ENCODE data around the gene TMEM132C. TPM values are rescaled to one million over a fixed set of nuclear protein-coding genes. Genes with fewer than 3 reads are reported as not detected.

TMEM132C gene
- polyA plus RNA-seq, 2 of the 4 experiments (the other 2 are of a cell fraction), result not detected

DNA sequence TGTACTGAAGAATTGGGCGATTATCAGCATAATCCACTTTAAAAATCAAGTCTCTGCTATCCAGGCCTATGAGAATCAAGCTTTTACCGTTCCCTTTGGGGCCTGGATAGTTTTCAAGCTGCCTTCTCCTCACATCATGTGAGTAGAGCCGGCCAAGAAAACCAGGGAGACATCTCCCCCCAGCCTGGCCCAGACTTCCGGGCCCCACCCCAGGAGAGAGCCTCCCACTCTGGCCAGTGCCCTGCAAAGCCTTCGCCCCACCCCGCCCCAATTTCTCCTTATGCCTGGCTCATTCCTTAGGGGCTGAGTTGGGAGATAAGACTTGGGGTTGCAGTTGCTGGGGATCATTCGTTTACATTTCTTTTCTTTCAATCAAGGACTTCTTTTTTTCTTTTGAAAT is 1.4 kb upstream of the TMEM132C start:
- no peak overlapping the region for H3K4me3 ChIP-seq
- H3K9me3 ChIP-seq, result no peaks in the 10 kb centered on the region
- DNase-seq (ENCODE audit: low read depth in 1 of 2, low spot score in 1 of 2) (no peak), ATAC-seq (no peak), FAIRE-seq (no peak)
- POLR2A ChIA-PET, result no interaction called here
- 4% methylated on average over 7 of the region's 7 CpGs for WGBS (ENCODE audit: missing lambda C conversion rate)
- CTCF ChIA-PET, result no interaction called here
- TF ChIP-seq CEBPB (IDR thresholded peaks at IDR 0.05) (no peak), CHD4 (IDR thresholded peaks at IDR 0.05; ENCODE audit: borderline replicate concordance) (no peak), HDAC2 (IDR thresholded peaks at IDR 0.05) (no peak), RNF2 (IDR thresholded peaks at IDR 0.05; ENCODE audit: borderline replicate concordance, low read depth) (no peak), EHMT2 (IDR thresholded peaks at IDR 0.05; ENCODE audit: low read depth) (no peak), FOSB (CRISPR knock-in tag; IDR thresholded peaks at IDR 0.05) (no peak), EP300 (IDR thresholded peaks at IDR 0.05) (no peak), HMGXB4 (CRISPR knock-in tag; IDR thresholded peaks at IDR 0.05; ENCODE audit: borderline replicate concordance) (no peak), NR3C1 (IDR thresholded peaks at IDR 0.05) (no peak), TP53 (CRISPR knock-in tag; IDR thresholded peaks at IDR 0.05) (no peak), SMC3 (IDR thresholded peaks at IDR 0.05) (no peak), SREBF2 (IDR thresholded peaks at IDR 0.05) (no peak), CBX8 (IDR thresholded peaks at IDR 0.05) (no peak), ZSCAN20 (CRISPR knock-in tag; IDR thresholded peaks at IDR 0.05) (no peak), MAFK (IDR thresholded peaks at IDR 0.05; ENCODE audit: partially characterized antibody) (no peak)
- TF ChIP-seq, protein P1, sequence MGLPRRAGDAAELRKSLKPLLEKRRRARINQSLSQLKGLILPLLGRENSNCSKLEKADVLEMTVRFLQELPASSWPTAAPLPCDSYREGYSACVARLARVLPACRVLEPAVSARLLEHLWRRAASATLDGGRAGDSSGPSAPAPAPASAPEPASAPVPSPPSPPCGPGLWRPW (IDR thresholded peaks at IDR 0.05), result no peak
- no peaks in the 10 kb centered on the region for H3K4me1 ChIP-seq
- H3K4me2 ChIP-seq, result no peak overlapping the region
- no peak overlapping the region for H3K27ac ChIP-seq

DNA sequence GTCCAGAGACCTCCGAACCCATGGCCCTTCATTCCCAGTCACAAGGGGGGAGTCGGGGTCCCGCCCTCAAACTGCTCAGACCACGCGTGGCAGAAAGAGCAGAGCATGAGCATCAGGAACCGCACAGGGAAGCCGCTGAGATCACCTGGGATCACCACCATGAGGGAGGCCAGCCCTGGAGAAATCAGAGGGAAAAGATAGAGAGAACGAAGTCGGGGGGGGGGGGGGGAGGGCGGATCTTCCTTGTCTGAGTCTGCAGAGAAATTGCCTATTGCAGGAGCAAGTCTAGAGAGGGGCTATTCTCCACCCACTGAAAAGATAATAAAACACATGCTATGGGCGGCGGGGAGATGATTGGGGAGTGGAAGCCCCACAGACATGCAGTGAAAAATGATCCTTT is 884 bp upstream of the TMEM132C start:
- DNase-seq (ENCODE audit: low read depth in 1 of 2, low spot score in 1 of 2) (no peak), FAIRE-seq (no peak), ATAC-seq (no peak)
- no peak for TF ChIP-seq ZSCAN20 (CRISPR knock-in tag; IDR thresholded peaks at IDR 0.05)
- no peak for TF ChIP-seq MAFK (IDR thresholded peaks at IDR 0.05; ENCODE audit: partially characterized antibody)
- no peak for TF ChIP-seq EHMT2 (IDR thresholded peaks at IDR 0.05; ENCODE audit: low read depth)
- no peak for TF ChIP-seq CEBPB (IDR thresholded peaks at IDR 0.05)
- ChIA-PET POLR2A (no interaction called here), CTCF (no interaction called here)
- WGBS (ENCODE audit: missing lambda C conversion rate), result 46% methylated on average over 8 of the region's 12 CpGs
- Histone ChIP-seq H3K4me3 (no peak overlapping the region), H3K27ac (no peak overlapping the region), H3K4me1 (no peaks in the 10 kb centered on the region), H3K9me3 (no peaks in the 10 kb centered on the region), H3K4me2 (no peak overlapping the region)

DNA sequence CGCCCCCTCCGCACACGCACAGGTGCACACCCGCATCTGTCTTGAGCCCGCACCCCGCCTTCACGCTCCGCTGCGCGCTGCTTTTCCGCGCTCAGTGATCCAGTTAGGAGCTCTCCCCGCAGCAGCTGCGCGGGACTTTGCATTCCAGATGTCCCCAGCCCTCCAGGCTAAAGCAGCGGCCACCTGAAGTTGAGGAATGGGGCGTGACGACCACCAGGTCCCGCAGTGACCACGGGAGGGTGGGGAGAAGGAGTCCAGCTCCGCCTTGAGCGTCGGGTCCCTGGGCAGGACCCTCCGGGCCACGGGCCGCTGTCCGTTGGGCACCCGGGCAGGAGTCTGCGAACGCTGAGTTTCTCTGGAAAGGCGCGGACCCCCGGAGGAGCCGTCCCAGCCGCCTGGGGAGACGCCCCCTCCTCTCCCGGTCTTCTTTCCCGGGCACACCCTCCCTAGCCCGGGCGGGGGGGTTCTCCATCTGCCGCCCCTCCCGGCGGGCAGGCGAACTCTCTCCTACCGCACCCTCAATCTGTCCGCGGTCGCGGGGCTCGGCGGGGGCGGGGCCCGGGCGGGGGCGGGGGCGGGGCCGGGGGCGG is 334 bp upstream of the TMEM132C start:
- Histone ChIP-seq H3K4me1 (no peaks in the 10 kb centered on the region), H3K9me3 (no peaks in the 10 kb centered on the region), H3K4me3 (no peak overlapping the region), H3K27ac (no peak overlapping the region), H3K4me2 (no peak overlapping the region)
- TF ChIP-seq FOSL2 (IDR thresholded peaks at IDR 0.05) (no peak), FOSL2 (CRISPR knock-in tag; IDR thresholded peaks at IDR 0.05) (no peak), CBX8 (IDR thresholded peaks at IDR 0.05) (no peak)
- FAIRE-seq, result no peak
- no peak for ATAC-seq
- DNase-seq (ENCODE audit: low read depth in 1 of 2, low spot score in 1 of 2), result no peak
- POLR2A ChIA-PET, result no interaction called here
- CTCF ChIA-PET, result no interaction called here
- WGBS (ENCODE audit: missing lambda C conversion rate), result 47% methylated on average over 26 of the region's 58 CpGs

DNA sequence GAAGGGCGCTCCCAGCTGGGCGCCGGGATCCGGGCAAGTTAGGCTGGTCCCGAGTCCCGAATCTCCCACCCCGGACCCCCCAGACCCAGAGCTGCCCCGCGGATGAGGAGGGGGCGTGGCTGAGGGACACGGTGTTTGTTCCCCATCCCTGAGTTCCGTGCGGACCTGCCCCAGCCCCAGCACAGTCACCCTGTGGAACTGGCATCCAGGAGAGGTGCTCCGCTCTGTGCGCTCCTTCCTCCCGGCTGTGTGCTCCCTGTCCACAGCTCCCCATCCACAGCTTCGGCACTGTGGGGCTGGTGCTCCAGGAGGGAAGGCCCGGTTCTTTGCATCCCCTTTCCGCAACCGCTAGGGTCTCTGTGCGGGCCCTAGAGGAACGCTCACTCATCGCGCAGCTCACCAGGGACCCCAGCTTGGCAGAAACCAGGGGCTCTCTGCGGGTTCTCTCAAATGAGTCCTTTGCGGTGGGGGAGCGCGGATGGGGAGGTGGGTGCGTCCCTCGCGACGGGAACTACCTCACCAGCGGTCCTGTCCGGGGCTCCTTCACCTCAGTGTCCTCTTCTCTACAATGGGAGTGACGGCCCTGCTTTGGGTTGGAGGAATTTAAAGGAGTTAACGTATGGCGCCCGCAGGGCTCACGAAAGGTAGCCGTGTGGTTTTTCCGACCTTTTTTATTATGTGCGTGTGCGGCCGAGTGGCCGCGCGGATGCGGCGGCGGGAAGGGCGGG is 845 bp downstream of the TMEM132C start:
- Histone ChIP-seq H3K4me2 (no peak overlapping the region), H3K9me3 (no peaks in the 10 kb centered on the region), H3K27ac (no peak overlapping the region), H3K4me1 (no peaks in the 10 kb centered on the region), H3K4me3 (no peak overlapping the region)
- ChIA-PET CTCF (no interaction called here), POLR2A (no interaction called here)
- 40% methylated on average over 29 of the region's 51 CpGs for WGBS (ENCODE audit: missing lambda C conversion rate)
- ATAC-seq (no peak), DNase-seq (ENCODE audit: low read depth in 1 of 2, low spot score in 1 of 2) (no peak), FAIRE-seq (no peak)
- TF ChIP-seq EP300 (IDR thresholded peaks at IDR 0.05) (no peak), SREBF2 (IDR thresholded peaks at IDR 0.05) (no peak), ZSCAN20 (CRISPR knock-in tag; IDR thresholded peaks at IDR 0.05) (no peak), CBX8 (IDR thresholded peaks at IDR 0.05) (no peak), SMC3 (IDR thresholded peaks at IDR 0.05) (no peak), RAD21 (conservative IDR thresholded peaks at IDR 0.05 in 1 of 2, IDR thresholded peaks at IDR 0.05 in 1 of 2) (no peak), ESRRA (IDR thresholded peaks at IDR 0.05; ENCODE audit: borderline replicate concordance, low read length) (no peak), POLR2A (IDR thresholded peaks at IDR 0.05; ENCODE audit: low read length) (no peak), HMGXB4 (CRISPR knock-in tag; IDR thresholded peaks at IDR 0.05; ENCODE audit: borderline replicate concordance) (no peak), PBX3 (IDR thresholded peaks at IDR 0.05) (no peak), RARB (CRISPR knock-in tag; IDR thresholded peaks at IDR 0.05) (no peak), RFX5 (IDR thresholded peaks at IDR 0.05) (no peak), RNF2 (IDR thresholded peaks at IDR 0.05; ENCODE audit: borderline replicate concordance, low read depth) (no peak)
